Ovary (tissue), 9 donors: Measurements from ENCODE around the gene SOX14. TPM values are rescaled to one million over a fixed set of nuclear protein-coding genes. Genes with fewer than 3 reads are reported as not detected.

Experiments
- DNase-seq, 5 donors: peaks; one replicate each; pipeline ENCODE4 v3.0.0-alpha.2; 2019 to 2020
- H3K27ac ChIP-seq, 2 donors: fragments of 200-600 bp; one replicate each; pipeline versions ENCODE4 v1.5.1 to v1.8.0; 2019 to 2022
- H3K27me3 ChIP-seq: fragments of 200-600 bp; one replicate; pipeline ENCODE4 v1.8.0; 2022
- H3K36me3 ChIP-seq: fragments of 200-600 bp; sonication (generic); one replicate; pipeline ENCODE4 v1.5.1; 2019
- H3K4me1 ChIP-seq: one replicate; pipeline ENCODE4 v1.8.1; 2013; ENCODE audit warnings: mild to moderate bottlenecking, moderate library complexity; ENCODE audit not compliant: insufficient read depth
- H3K4me3 ChIP-seq: fragments of 200-600 bp; sonication (generic); one replicate; pipeline ENCODE4 v1.5.1; 2017
- H3K9me3 ChIP-seq, 2 donors: fragments of 200-600 bp in 1 of 2; sonication (generic) in 1 of 2; one replicate each; pipeline versions ENCODE4 v1.5.1 to v1.8.1; 2013 to 2019; ENCODE audit warnings: mild to moderate bottlenecking in 1 of 2, moderate library complexity in 1 of 2
- EP300 ChIP-seq: sonication (generic); formaldehyde crosslinking; IDR thresholded peaks from one replicate; pipeline ENCODE4 v1.6.1; 2017; ENCODE audit warnings: antibody characterized with exemption
- POLR2A ChIP-seq: fragments of 450-650 bp; IDR thresholded peaks from one replicate; pipeline ENCODE4 v1.6.1; 2017; ENCODE audit warnings: antibody characterized with exemption, mild to moderate bottlenecking, moderate library complexity
- WGBS, 3 donors: extraction: QIAGEN DNeasy Blood & Tissue Kit in 1 of 3; methylation state at CpG; one replicate each; pipeline versions ENCODE4 v1.1.5 to v1.1.7; 2013 to 2017; 5-methylcytosine and 5-hydroxymethylcytosine counted together
- intact Hi-C, 4 donors: fragments of 100-400 bp; cut with DNase I; formaldehyde crosslinking; loops; one replicate each; pipeline versions ENCODE4 v1.11.0 to v1.15.1; 2022 to 2023
- polyA plus RNA-seq, 2 donors: library from polyadenylated mRNA; stranded (reverse); fragments of 200-250 nt in 1 of 2; fragments of 350-450 nt in 1 of 2; fragmentation: Illumina TruSeq in 1 of 2; extraction: RNeasy Lipid Tissue Mini Kit (QIAGEN cat#74804) in 1 of 2; gene quantifications; one replicate each; pipeline ENCODE4 v1.2.3, GENCODE V29; 2013 to 2014
- total RNA-seq, 7 donors: library from RNA; depleted of rRNA in 2 of 7; stranded (reverse); fragments of >200 nt in 2 of 7; fragmentation: NEBNext Ultra II Directional in 3 of 7; extraction: Animal tissue kit (Norgen Biotek cat#: 25700) in 3 of 7; gene quantifications; one replicate each; pipeline versions ENCODE4 v1.1.0 to v1.2.4, GENCODE V29; 2016 to 2023
- TF ChIP-seq, protein P1 (sequence below), 3 donors: fragments of 450-650 bp in 2 of 3; fragments of 200-600 bp in 1 of 3; IDR thresholded peaks; one replicate each; pipeline versions ENCODE4 v1.5.1 to v1.8.0; 2016 to 2022; ENCODE audit warnings: antibody characterized with exemption in 3 of 3, mild to moderate bottlenecking in 1 of 3
- donor health status: DM: no; HTN: no; CAD: no; lungs with moderate emphysema.
- donor health status: DM: no; HTN: no; CAD: no.
- donor health status: Bipolar disorder and iron deficiency.
- donor health status: DM: yes; HTN: yes; CAD: no.
- donor health status: DM: no; HTN: no; CAD: no.
- donor health status: DM: yes; HTN: yes; CAD: no.

Gene SOX14
- total and polyA plus RNA-seq, 9 donors, result not detected

DNA sequence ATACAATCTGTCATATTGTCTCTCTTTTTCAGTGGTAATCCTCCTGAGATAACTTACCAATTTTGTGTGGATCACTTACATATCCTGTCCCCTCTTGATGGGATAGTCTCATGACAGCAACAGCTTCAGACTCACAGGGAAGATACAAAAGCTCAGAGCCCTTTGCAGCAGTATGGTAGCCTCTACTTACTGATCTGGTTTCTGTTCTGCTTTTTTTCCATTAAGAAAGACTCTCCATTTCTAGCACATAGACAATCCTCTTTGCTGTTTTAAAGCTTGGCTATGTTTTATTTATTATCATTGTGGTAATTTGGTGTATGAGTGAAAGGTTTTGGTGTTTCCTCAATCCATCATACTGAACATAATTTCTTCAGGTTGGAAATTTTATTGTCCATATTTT lies 25.4 kb upstream of the SOX14 start:
- Histone ChIP-seq H3K36me3 (no peaks in the 10 kb centered on the region), H3K4me1 (no peaks in the 10 kb centered on the region), H3K27me3 (no peaks in the 10 kb centered on the region), H3K9me3 (no peaks in the 10 kb centered on the region), H3K27ac (no peak overlapping the region), H3K4me3 (no peak overlapping the region)
- DNase-seq, result no peak
- TF ChIP-seq, protein P1, sequence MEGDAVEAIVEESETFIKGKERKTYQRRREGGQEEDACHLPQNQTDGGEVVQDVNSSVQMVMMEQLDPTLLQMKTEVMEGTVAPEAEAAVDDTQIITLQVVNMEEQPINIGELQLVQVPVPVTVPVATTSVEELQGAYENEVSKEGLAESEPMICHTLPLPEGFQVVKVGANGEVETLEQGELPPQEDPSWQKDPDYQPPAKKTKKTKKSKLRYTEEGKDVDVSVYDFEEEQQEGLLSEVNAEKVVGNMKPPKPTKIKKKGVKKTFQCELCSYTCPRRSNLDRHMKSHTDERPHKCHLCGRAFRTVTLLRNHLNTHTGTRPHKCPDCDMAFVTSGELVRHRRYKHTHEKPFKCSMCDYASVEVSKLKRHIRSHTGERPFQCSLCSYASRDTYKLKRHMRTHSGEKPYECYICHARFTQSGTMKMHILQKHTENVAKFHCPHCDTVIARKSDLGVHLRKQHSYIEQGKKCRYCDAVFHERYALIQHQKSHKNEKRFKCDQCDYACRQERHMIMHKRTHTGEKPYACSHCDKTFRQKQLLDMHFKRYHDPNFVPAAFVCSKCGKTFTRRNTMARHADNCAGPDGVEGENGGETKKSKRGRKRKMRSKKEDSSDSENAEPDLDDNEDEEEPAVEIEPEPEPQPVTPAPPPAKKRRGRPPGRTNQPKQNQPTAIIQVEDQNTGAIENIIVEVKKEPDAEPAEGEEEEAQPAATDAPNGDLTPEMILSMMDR (IDR thresholded peaks at IDR 0.05), result no peak
- TF ChIP-seq EP300, result no peak
- TF ChIP-seq POLR2A, result no peak
- intact Hi-C loops, result no loop called here

- no peak overlapping the region for H3K27ac ChIP-seq
- TF ChIP-seq EP300, result no peak
- TF ChIP-seq POLR2A, result no peak
- TF ChIP-seq, protein P1 (IDR thresholded peaks at IDR 0.05), result no peak
- H3K4me3 ChIP-seq, result no peak overlapping the region
- H3K4me1 ChIP-seq, result no peaks in the 10 kb centered on the region
- H3K36me3 ChIP-seq, result no peaks in the 10 kb centered on the region
- no peak for DNase-seq
- WGBS, 3 donors, result 66 to 79% (median 76%) methylated on average over 2 of the region's 2 CpGs
- H3K27me3 ChIP-seq, result no peaks in the 10 kb centered on the region
- H3K9me3 ChIP-seq, result no peaks in the 10 kb centered on the region
- intact Hi-C loops, result no loop called here
Measured at GRCh38 chr3:137743608-137744007, 20.5 kb upstream of the SOX14 start.

- no peaks in the 10 kb centered on the region for H3K36me3 ChIP-seq
- no peaks in the 10 kb centered on the region for H3K27me3 ChIP-seq
- no peak for DNase-seq
- no peaks in the 10 kb centered on the region for H3K9me3 ChIP-seq
- no peak overlapping the region for H3K4me3 ChIP-seq
- intact Hi-C loops, result no loop called here
- no peaks in the 10 kb centered on the region for H3K4me1 ChIP-seq
- TF ChIP-seq, protein P1 (IDR thresholded peaks at IDR 0.05), result no peak
- TF ChIP-seq EP300 (no peak), POLR2A (no peak)
- H3K27ac ChIP-seq, result no peak overlapping the region
- 30 to 40% (median 38%) methylated on average over 3 of the region's 3 CpGs for WGBS, 3 donors
Measured at GRCh38 chr3:137746808-137747207, 17.3 kb upstream of the SOX14 start.

DNA sequence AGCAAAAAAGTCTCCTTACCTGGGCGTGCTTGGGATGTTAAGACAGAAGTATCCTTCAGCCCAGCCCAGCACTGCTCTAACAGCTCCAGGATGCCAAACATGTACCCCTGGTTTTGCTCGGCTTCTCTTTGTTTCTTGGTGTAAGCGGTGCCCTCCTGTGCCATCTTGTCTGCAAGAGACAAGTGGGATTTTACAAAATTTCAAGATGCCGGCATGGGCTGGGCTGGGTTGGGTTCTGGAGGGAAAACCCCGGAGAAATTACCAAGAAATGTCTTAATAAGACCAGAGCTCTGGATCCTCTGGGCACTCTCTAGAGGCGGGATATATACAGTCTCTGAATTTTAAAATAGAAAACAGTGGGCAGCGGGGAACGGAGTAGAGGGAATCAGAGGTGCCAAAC lies 4.6 kb upstream of the SOX14 start:
- DNase-seq, result no peak
- no peak overlapping the region for H3K4me3 ChIP-seq
- no peaks in the 10 kb centered on the region for H3K27me3 ChIP-seq
- no peaks in the 10 kb centered on the region for H3K4me1 ChIP-seq
- no peaks in the 10 kb centered on the region for H3K36me3 ChIP-seq
- intact Hi-C loops, result no loop called here
- H3K9me3 ChIP-seq, result no peaks in the 10 kb centered on the region
- WGBS, 3 donors, result 23 to 28% (median 26%) methylated on average over 8 of the region's 8 CpGs
- TF ChIP-seq POLR2A (no peak), EP300 (no peak)
- TF ChIP-seq, protein P1 (IDR thresholded peaks at IDR 0.05), result no peak
- H3K27ac ChIP-seq, result no peak overlapping the region
